NCI-H2196 treated with DMSO at 0.1 percent for 48 hours (cell line): ENCODE measurements around the gene C1orf53.

Experiments used
- DNase-seq: peaks from one replicate; lab custom pipeline; 2025; ENCODE audit not compliant: unreplicated experiment; lab: John Stamatoyannopoulos, UW

Gene C1orf53

GRCh38 chr1:197954718-197955418 is 52.4 kb downstream of the C1orf53 start:
- no peak for DNase-seq

GRCh38 chr1:197955486-197956394 is 53.3 kb downstream of the C1orf53 start:
- DNase-seq = no peak
